Epidermal melanocyte (primary cell): Measurements from ENCODE around the gene ADAM12.
"Not testable (repeated sequence)": the region's sequence is repeated elsewhere in the genome, so short reads cannot be mapped to it uniquely, and the experiment has no call there.

Source experiments
- DNase-seq: peaks from one replicate; pipeline ENCODE4 v3.0.0; 2011; ENCODE audit warnings: low spot score; ENCODE audit not compliant: insufficient read length

ADAM12 gene

GRCh38 chr10:126061526-126061925 is 326.8 kb downstream of the ADAM12 start:
- DNase-seq = no peak

GRCh38 chr10:126060261-126060931 is 327.9 kb downstream of the ADAM12 start:
- DNase-seq = no peak

- no peak for DNase-seq
These were observed 329.0 kb downstream of the ADAM12 start for GRCh38 chr10:126059076-126059826.

- DNase-seq = no peak
These were observed 329.8 kb downstream of the ADAM12 start for GRCh38 chr10:126058507-126058906.

- no peak for DNase-seq
These were observed 330.2 kb downstream of the ADAM12 start for GRCh38 chr10:126058104-126058503.

- DNase-seq = no peak
These were observed 330.8 kb downstream of the ADAM12 start for GRCh38 chr10:126057494-126057893.

- no peak for DNase-seq
These were observed 334.1 kb downstream of the ADAM12 start for GRCh38 chr10:126054191-126054590.

- no peak for DNase-seq
These were observed 336.1 kb downstream of the ADAM12 start for GRCh38 chr10:126052171-126052570.

GRCh38 chr10:126049759-126050700 is 338.2 kb downstream of the ADAM12 start:
- DNase-seq = no peak

- not testable (repeated sequence) for DNase-seq
These were observed 340.5 kb downstream of the ADAM12 start for GRCh38 chr10:126047749-126048148.

- DNase-seq = no peak
These were observed 341.4 kb downstream of the ADAM12 start for GRCh38 chr10:126046831-126047230.

GRCh38 chr10:126045861-126046260 is 342.4 kb downstream of the ADAM12 start:
- no peak for DNase-seq

- DNase-seq = no peak
These were observed 344.9 kb downstream of the ADAM12 start for GRCh38 chr10:126043389-126043788.

- DNase-seq = no peak
These were observed 345.4 kb downstream of the ADAM12 start for GRCh38 chr10:126042906-126043305.

GRCh38 chr10:126042354-126042753 is 345.9 kb downstream of the ADAM12 start:
- no peak for DNase-seq

- peak; percentile 37 for DNase-seq
These were observed 346.5 kb downstream of the ADAM12 start for GRCh38 chr10:126041804-126042231.

GRCh38 chr10:126041117-126041516 is 347.2 kb downstream of the ADAM12 start:
- no peak for DNase-seq

- no peak for DNase-seq
These were observed 350.3 kb downstream of the ADAM12 start for GRCh38 chr10:126037946-126038345.

GRCh38 chr10:126036515-126036914 is 351.8 kb downstream of the ADAM12 start:
- no peak for DNase-seq

- DNase-seq = no peak
These were observed 353.7 kb downstream of the ADAM12 start for GRCh38 chr10:126034586-126034985.

- DNase-seq = no peak
These were observed 358.3 kb downstream of the ADAM12 start for GRCh38 chr10:126029999-126030398.

GRCh38 chr10:126027692-126028091 is 360.6 kb downstream of the ADAM12 start:
- DNase-seq = no peak
